Measurements from ENCODE around the gene GPATCH8.
"Not testable (repeated sequence)": the region's sequence is repeated elsewhere in the genome, so short reads cannot be mapped to it uniquely, and the experiment has no call there.

Gene GPATCH8

GRCh38 chr17:44398692-44399691, 104.2 kb downstream of the GPATCH8 start:
- peak in 3 of 51 donors; percentile 10 to 31 (median 25) for DNase-seq

DNA sequence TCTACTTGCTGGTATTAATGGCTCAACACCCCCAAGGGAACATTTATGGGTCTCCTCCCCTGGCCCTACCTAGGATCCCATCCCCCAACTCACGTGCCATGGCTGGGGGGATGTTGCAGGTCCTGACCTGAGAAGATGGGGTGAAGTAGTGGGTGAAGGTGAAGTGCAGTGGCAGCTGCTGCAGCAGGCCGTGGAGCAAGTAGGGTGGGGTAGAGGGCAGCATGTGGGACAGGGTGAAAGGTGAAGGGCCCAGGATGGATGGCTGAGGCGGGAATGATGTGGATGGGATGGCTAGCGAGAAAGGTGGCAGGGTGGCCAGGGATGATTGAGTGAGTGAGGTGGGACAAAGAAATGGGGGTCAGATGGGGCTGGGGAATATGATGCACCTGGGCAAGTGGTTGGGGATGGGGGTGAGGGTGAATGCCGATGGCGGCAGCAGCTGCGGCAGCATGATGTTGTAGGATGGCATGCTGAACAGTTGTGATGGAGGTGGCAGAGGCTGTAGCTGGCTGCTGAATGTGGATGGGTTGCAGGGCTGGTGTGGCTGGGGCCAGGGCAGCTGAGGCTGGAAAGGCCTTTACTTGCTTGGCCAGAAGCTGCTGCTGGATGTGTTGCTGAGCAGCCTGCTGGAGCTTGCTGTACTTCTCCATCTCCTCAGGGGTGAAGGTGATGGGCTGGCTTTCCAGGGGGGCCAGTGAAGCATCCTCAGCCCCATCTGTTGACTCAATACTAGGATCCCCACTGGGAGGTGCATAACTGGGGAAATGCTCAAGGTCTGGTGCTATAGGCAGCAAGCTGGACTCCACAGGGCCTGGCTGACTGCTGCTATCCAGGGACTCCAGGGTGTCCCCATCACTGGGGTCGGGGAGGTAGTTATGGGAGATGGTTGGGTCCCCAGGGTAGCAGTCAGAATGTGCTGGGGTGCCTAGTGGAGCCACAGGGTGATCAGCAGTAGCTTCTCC, 105.4 kb downstream of the GPATCH8 start:
- DNase-seq = no peak

GRCh38 chr17:44396946-44397345, 106.3 kb downstream of the GPATCH8 start:
- no peak for DNase-seq

- no peak for DNase-seq
These were observed 108.4 kb downstream of the GPATCH8 start for GRCh38 chr17:44394833-44395232.

- not testable (repeated sequence) for DNase-seq
These were observed 109.1 kb downstream of the GPATCH8 start for GRCh38 chr17:44394112-44394511.

- no peak for DNase-seq
These were observed 112.8 kb downstream of the GPATCH8 start for GRCh38 chr17:44390250-44390870.

GRCh38 chr17:44389723-44390202, 113.4 kb downstream of the GPATCH8 start:
- no peak for DNase-seq

DNA sequence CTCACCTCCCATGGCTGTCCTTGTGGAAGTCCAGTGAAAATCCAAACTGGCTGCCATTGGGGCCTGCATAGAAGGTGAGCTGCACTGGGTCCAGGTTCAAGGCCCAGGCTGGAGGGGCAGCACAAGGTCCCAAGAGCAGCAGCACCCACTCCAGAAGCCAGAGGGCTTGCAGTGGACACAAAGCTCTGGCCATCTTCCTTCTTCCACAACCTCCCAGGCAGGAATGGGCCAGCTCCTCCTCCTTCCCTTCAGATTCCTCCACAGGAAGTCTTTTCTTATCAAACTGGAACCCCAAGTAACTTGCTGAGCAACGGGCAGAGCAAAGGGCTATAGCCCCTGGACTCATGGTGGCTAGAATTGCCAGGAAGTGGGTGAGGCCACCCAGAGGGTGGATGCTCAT, 113.9 kb downstream of the GPATCH8 start, which contains the start of gene ITGA2B:
ITGA2B (minus strand) TSS at position 369 of the 400 bp plus-strand sequence; CDS start at position 193, 176 bp downstream.
- DNase-seq = no peak

- no peak for DNase-seq
These were observed 115.4 kb downstream of the GPATCH8 start for GRCh38 chr17:44387804-44388203.

- no peak for DNase-seq
These were observed 117.1 kb downstream of the GPATCH8 start for GRCh38 chr17:44386182-44386525.

DNA sequence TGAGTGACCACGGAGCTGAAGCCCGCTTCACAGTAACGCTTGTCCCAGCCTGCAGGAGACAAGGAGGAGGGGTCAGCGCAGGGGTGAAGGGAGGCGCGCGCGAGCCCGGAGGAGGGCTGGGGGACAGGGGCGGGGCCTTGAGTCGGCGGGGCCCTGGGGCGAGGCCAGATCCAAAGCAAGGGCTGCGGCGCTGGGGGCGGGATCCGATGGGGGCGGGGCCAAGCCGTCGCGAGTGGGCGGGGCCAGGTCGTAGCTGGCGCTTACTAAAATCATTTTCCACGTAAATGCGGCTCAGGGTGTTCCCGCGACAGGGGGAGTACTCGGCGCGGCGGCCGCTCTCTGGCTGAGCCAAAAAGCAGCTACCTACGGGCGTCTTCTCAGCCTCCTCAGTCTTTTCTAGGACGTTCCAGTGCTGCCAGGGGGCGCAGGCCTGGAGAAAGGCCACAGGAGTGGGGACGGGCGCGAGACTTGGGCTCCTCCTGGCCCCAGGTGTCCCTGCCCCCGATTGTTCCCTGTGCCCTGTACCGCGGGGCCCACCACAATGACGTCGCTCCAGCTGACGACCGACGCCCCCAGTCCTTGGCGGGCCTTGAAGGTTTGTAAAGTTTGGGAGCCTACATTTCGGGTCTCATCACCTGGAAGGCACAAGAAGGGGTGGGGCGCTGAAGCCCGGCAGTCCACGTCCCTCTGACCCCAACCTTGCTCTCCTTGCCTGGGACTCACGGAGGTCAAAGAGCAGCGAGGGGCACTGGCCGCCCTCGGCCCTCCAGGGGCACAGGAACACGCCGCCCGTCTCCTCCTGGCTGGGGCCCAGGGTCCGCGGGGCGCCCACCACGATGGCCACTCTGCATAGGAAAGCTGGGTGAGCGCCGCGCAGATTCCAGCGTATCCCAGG, 117.7 kb downstream of the GPATCH8 start:
- DNase-seq = peak in 39 of 51 donors; percentile 10 to 77 (median 46)

DNA sequence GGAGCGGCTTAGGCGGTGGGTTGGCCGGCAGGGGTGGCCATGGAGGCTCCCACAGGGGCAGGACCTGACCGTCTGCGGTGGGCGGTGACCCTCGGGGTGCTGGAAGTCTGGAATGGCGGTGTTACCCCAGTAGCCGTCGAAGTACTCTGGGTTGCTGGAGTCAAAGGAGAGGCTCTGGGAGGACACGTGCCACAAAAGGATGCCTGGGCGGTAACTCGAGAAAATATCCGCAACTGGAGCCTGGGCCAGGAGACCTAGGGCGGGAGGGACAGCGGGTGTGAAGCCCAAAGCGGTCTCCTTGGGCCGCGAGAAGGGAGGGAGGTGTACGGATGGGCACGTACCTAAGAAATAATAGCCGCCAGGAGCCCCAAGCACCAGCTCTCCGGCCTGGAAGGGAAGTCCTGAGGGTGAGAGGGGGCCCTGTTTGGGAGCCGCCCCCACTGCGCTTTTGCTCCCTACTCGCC, 118.4 kb downstream of the GPATCH8 start:
- DNase-seq = no peak

DNA sequence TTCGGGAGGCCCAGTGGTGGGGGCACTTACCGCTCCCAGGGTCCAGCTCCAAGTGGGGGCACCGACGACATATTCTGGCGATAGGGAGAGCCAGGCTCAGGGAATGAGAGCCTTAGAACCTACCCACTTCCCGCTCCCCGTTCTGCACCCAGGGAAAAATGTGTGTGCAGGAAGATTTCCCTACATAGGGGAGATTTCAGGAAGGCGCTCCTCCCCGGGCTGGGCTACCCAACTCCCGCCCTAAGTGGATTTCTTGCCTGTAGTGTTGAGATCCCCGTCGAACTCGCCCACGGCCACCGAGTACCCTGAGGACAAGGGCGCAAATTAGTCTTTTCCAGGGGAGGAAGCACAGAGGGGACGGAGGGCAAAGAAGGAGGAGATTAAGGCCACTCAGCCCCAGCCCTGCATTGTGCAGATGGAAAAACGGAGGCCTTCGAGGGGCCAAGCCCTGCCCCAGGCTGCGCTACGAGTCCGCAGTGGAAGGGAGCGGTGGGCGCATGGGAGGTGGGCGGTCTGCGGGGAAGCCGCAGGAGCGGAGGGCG, 118.9 kb downstream of the GPATCH8 start:
- DNase-seq = no peak

DNA sequence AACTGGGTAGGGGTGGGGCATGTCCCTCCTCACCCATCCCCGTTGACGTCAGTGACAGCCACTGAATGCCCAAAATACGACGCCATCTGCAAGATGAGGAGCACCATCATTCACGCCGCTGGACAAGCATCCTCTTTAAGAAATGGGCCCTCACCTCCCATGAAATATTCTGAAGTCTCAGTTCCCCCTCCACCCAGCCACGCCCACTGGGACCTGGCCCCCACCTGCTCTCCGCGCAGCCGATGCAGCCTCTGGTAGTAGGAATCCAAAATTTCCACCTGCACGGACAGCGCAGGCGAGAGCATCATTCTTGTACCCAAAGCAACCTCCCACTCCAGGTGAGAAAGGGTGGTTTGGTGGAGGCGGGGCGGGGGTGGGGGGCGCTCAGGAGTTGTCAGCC, 119.3 kb downstream of the GPATCH8 start:
- no peak for DNase-seq

GRCh38 chr17:44383363-44383762, 119.8 kb downstream of the GPATCH8 start:
- DNase-seq = no peak

DNA sequence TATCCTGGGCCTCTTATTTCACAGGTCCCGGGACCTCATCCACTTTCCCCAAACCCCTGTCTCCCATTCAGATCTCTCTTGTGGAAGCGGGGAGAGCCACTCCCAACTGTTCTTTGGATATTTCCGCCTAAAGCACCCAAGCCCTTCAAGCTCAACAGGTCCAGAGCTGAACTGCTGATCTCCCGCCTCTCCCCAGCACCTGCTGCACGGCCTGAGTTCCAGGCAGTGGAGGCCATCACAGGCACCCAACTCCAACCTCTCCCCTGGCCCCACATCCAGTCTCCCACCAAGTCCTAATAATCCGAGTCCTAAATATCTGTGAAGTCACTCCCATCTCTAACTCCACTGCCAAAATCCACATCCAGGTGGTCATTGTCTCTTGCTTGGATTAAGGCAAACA, 120.3 kb downstream of the GPATCH8 start:
- DNase-seq = no peak

DNA sequence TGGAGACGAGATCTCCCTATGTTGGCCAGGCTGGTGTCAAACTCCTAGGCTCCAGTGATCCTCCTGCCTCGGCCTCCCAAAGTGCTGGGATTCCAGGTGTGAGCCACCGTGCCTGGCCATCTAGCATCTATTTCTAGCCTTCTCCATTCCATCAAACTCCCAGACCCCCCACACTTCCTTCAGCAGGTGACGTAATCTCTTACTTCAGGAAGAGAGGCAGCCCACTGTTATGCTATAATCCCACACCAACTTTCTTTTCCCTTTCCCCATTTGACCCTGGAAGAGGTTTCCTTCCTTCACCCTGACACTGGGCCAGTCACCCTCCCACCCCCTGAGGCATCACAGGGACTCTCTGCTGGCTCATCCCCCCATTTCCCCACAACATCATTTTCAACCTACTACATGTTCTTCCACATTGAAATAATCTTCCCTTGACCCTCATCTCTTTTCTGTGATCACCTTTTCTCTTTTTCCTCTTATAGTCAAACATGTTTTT, 121.3 kb downstream of the GPATCH8 start:
- DNase-seq = no peak

DNA sequence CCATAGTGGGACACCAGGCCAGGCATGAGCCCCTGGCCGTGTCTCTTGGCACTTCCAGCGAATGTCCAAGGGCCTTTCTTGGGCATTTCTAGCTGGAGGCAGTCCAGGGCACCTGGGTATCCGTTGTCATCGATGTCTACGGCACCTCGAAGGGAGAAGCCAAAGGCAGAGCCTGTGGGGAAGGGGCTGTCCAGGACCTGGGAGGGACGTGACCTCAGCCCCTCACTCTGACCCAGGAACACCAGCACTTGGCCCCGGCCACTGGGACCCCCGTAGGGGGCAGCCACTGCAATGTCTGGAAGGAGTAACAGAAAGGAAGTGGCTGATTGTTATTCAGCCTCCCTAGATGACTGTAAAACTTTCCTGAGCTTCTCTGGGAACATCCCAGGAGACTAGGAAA, 122.4 kb downstream of the GPATCH8 start:
- no peak for DNase-seq

- DNase-seq = no peak
These were observed 123.3 kb downstream of the GPATCH8 start for GRCh38 chr17:44379887-44380286.
